Measurements from ENCODE around the gene FBN3.
"Not testable (repeated sequence)": the region's sequence is repeated elsewhere in the genome, so short reads cannot be mapped to it uniquely, and the experiment has no call there.

Gene FBN3

GRCh38 chr19:8115805-8116396, 33.5 kb downstream of the FBN3 start:
- no peak for DNase-seq

- no peak for DNase-seq
These were observed 36.4 kb downstream of the FBN3 start for GRCh38 chr19:8113017-8113416.

GRCh38 chr19:8111376-8111775, 38.0 kb downstream of the FBN3 start:
- no peak for DNase-seq

GRCh38 chr19:8110931-8111330, 38.5 kb downstream of the FBN3 start:
- no peak for DNase-seq

- DNase-seq = no peak
These were observed 39.3 kb downstream of the FBN3 start for GRCh38 chr19:8109890-8110662.

GRCh38 chr19:8109455-8109854, 39.9 kb downstream of the FBN3 start:
- no peak for DNase-seq

- no peak for DNase-seq
These were observed 40.6 kb downstream of the FBN3 start for GRCh38 chr19:8108560-8109445.

GRCh38 chr19:8107301-8107903, 42.0 kb downstream of the FBN3 start:
- no peak for DNase-seq

GRCh38 chr19:8105471-8105870, 43.9 kb downstream of the FBN3 start:
- DNase-seq = no peak

- DNase-seq = not testable (repeated sequence)
These were observed 47.5 kb downstream of the FBN3 start for GRCh38 chr19:8101910-8102309.

GRCh38 chr19:8101311-8101710, 48.1 kb downstream of the FBN3 start:
- DNase-seq = no peak

GRCh38 chr19:8097681-8098567, 51.5 kb downstream of the FBN3 start:
- DNase-seq = no peak

GRCh38 chr19:8097198-8097597, 52.2 kb downstream of the FBN3 start:
- no peak for DNase-seq

GRCh38 chr19:8096071-8096470, 53.3 kb downstream of the FBN3 start:
- no peak for DNase-seq

GRCh38 chr19:8095354-8095886, 54.0 kb downstream of the FBN3 start:
- no peak for DNase-seq

GRCh38 chr19:8094336-8094735, 55.1 kb downstream of the FBN3 start:
- DNase-seq = no peak

GRCh38 chr19:8093740-8094139, 55.7 kb downstream of the FBN3 start:
- DNase-seq = no peak

GRCh38 chr19:8090950-8091349, 58.4 kb downstream of the FBN3 start:
- DNase-seq = no peak

GRCh38 chr19:8089664-8090601, 59.5 kb downstream of the FBN3 start:
- no peak for DNase-seq

- no peak for DNase-seq
These were observed 60.4 kb downstream of the FBN3 start for GRCh38 chr19:8088752-8089663.

All from COR-L47 (cell line).